ENCODE data around the gene FILIP1L. TPM values are rescaled to one million over a fixed set of nuclear protein-coding genes. Genes with fewer than 3 reads are reported as not detected.

The FILIP1L gene
- polyA plus RNA-seq, 1 of the 3 experiments (the other 2 are of a cell fraction), result 26.8 TPM

GRCh38 chr3:99895703-99896441, 218.4 kb downstream of the FILIP1L start (continued):
- TF ChIP-seq, protein P1, sequence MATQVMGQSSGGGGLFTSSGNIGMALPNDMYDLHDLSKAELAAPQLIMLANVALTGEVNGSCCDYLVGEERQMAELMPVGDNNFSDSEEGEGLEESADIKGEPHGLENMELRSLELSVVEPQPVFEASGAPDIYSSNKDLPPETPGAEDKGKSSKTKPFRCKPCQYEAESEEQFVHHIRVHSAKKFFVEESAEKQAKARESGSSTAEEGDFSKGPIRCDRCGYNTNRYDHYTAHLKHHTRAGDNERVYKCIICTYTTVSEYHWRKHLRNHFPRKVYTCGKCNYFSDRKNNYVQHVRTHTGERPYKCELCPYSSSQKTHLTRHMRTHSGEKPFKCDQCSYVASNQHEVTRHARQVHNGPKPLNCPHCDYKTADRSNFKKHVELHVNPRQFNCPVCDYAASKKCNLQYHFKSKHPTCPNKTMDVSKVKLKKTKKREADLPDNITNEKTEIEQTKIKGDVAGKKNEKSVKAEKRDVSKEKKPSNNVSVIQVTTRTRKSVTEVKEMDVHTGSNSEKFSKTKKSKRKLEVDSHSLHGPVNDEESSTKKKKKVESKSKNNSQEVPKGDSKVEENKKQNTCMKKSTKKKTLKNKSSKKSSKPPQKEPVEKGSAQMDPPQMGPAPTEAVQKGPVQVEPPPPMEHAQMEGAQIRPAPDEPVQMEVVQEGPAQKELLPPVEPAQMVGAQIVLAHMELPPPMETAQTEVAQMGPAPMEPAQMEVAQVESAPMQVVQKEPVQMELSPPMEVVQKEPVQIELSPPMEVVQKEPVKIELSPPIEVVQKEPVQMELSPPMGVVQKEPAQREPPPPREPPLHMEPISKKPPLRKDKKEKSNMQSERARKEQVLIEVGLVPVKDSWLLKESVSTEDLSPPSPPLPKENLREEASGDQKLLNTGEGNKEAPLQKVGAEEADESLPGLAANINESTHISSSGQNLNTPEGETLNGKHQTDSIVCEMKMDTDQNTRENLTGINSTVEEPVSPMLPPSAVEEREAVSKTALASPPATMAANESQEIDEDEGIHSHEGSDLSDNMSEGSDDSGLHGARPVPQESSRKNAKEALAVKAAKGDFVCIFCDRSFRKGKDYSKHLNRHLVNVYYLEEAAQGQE (IDR thresholded peaks at IDR 0.05; ENCODE audit: low read depth, low read length), result no peak
- TF ChIP-seq TCF12 (IDR thresholded peaks at IDR 0.05) (peak; percentile 93), MXI1 (IDR thresholded peaks at IDR 0.05; ENCODE audit: low read depth, low read length) (no peak), GABPA (IDR thresholded peaks at IDR 0.05; ENCODE audit: low read depth) (no peak), EZH2phosphoT487 (IDR thresholded peaks at IDR 0.05; ENCODE audit: borderline replicate concordance, low read depth) (no peak), TEAD4 (IDR thresholded peaks at IDR 0.05; ENCODE audit: borderline replicate concordance, insufficient read depth) (peak; percentile 56; the same call in 1 of the 2 replicates)
- TF ChIP-seq, protein P2, sequence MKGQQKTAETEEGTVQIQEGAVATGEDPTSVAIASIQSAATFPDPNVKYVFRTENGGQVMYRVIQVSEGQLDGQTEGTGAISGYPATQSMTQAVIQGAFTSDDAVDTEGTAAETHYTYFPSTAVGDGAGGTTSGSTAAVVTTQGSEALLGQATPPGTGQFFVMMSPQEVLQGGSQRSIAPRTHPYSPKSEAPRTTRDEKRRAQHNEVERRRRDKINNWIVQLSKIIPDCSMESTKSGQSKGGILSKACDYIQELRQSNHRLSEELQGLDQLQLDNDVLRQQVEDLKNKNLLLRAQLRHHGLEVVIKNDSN (IDR thresholded peaks at IDR 0.05; ENCODE audit: borderline replicate concordance, low read depth), result no peak

GRCh38 chr3:99895131-99895696, 219.1 kb downstream of the FILIP1L start:
- Histone ChIP-seq H3K4me1 (ENCODE audit: control insufficient read depth in 1 of 2, insufficient read depth in 2 of 2, low read depth in 1 of 2, low read length in 1 of 2) (peaks cover 0 to 18% of the 10 kb centered on the region in 2 experiments; a peak in 2 of 4 replicates), H3K4me3 (ENCODE audit: low read depth in 2 of 2, low read length in 1 of 2) (no peak overlapping the region), H3F3A (replicated peaks; ENCODE audit: insufficient read depth) (peaks cover 24% of the 10 kb centered on the region), H3K27ac (ENCODE audit: low read depth in 2 of 2, low read length in 1 of 2) (peak overlapping the region in 1 of 2 experiments; percentile 98; a peak in 3 of 4 replicates), H3K36me3 (replicated peaks in 1 of 2; ENCODE audit: control insufficient read depth in 1 of 2, insufficient read depth in 2 of 2, low read length in 1 of 2) (no peaks in the 10 kb centered on the region), H3K9ac (peak overlapping the region; percentile 75; the same call in 1 of the 2 replicates), H3K9me2 (no peaks in the 10 kb centered on the region), H2AFZ (ENCODE audit: low read depth) (peak overlapping the region; percentile 67; the same call in 1 of the 2 replicates), H3K79me2 (ENCODE audit: insufficient read depth) (peaks cover 8% of the 10 kb centered on the region), H3K9me3 (no peaks in the 10 kb centered on the region), H3K4me2 (0 out of 2 replicates have a peak overlapping the region, but pooled peaks have one; percentile 44), H4K20me1 (ENCODE audit: insufficient read depth) (no peaks in the 10 kb centered on the region), H3K27me3 (ENCODE audit: insufficient read depth) (no peaks in the 10 kb centered on the region)
- ChIA-PET CTCF (interaction anchor here (1.3 to 1.4 kb wide), 2 partner anchors 25 to 359 kb away, joined by 3 to 6 read pairs; no protein-coding TSS in a partner anchor), POLR2A (interaction anchor here (0.6 to 0.7 kb wide), 2 partner anchors 13 to 22 kb away, joined by 3 read pairs; no protein-coding TSS in a partner anchor)
- 98% methylated on average over 3 of the region's 3 CpGs for WGBS (ENCODE audit: low lambda C conversion rate)
- no peak for DNase-seq
- TF ChIP-seq ZBTB33 (IDR thresholded peaks at IDR 0.05; ENCODE audit: borderline replicate concordance, low read depth) (no peak), NFIC (IDR thresholded peaks at IDR 0.05; ENCODE audit: borderline replicate concordance) (no peak), EZH2phosphoT487 (IDR thresholded peaks at IDR 0.05; ENCODE audit: borderline replicate concordance, low read depth) (no peak), TEAD4 (IDR thresholded peaks at IDR 0.05; ENCODE audit: borderline replicate concordance, insufficient read depth) (no peak), MAX (IDR thresholded peaks at IDR 0.05; ENCODE audit: low read depth) (no peak), GATA2 (CRISPR knock-in tag; IDR thresholded peaks at IDR 0.05) (no peak), JUND (IDR thresholded peaks at IDR 0.05) (no peak), RFX5 (IDR thresholded peaks at IDR 0.05; ENCODE audit: low read length) (no peak), ELF1 (IDR thresholded peaks at IDR 0.05) (no peak), FOXJ3 (CRISPR knock-in tag; IDR thresholded peaks at IDR 0.05) (no peak), TAF1 (IDR thresholded peaks at IDR 0.05; ENCODE audit: borderline replicate concordance, low read depth, low read length) (no peak), PBX3 (IDR thresholded peaks at IDR 0.05) (no peak), CTCF (IDR thresholded peaks at IDR 0.05) (no peak)
- TF ChIP-seq, protein P2 (IDR thresholded peaks at IDR 0.05; ENCODE audit: borderline replicate concordance, low read depth), result no peak

Data from SK-N-SH (cell line).